Esophagus squamous epithelium (tissue), 5 donors: ENCODE measurements around the gene TIE1. TPM values are rescaled to one million over a fixed set of nuclear protein-coding genes. Genes with fewer than 3 reads are reported as not detected.
A peak's percentile ranks its signal among the peaks of the same experiment; 100 is the strongest.
"Not testable (repeated sequence)": the region's sequence is repeated elsewhere in the genome, so short reads cannot be mapped to it uniquely, and the experiment has no call there.

Experiments used
- DNase-seq: peaks from one replicate; lab custom pipeline; 2025; lab: John Stamatoyannopoulos, UW
- H3K27ac ChIP-seq, 4 donors: fragments of 200-600 bp; sonication (generic); one replicate each; pipeline ENCODE4 v1.5.1; 2016 to 2019; ENCODE audit warnings: mild to moderate bottlenecking in 1 of 4
- H3K27me3 ChIP-seq, 4 donors: fragments of 200-600 bp; sonication (generic); 1 replicate in 3 of 4; 2 replicates in 1 of 4; pipeline versions ENCODE4 v1.5.1 to v1.6.0; 2017 to 2021; ENCODE audit warnings: antibody characterized with exemption in 1 of 4
- H3K36me3 ChIP-seq, 3 donors: fragments of 200-600 bp; sonication (generic); one replicate each; pipeline ENCODE4 v1.5.1; 2016 to 2019
- H3K4me1 ChIP-seq, 3 donors: fragments of 200-600 bp; sonication (generic); one replicate each; pipeline ENCODE4 v1.5.1; 2017 to 2019
- H3K4me3 ChIP-seq, 4 donors: fragments of 200-600 bp; sonication (generic); 1 replicate in 3 of 4; 2 replicates in 1 of 4; pipeline ENCODE4 v1.5.1; 2016 to 2019; ENCODE audit warnings: mild to moderate bottlenecking in 2 of 4, moderate library complexity in 1 of 4
- H3K9me3 ChIP-seq, 3 donors: fragments of 200-600 bp; sonication (generic); one replicate each; pipeline ENCODE4 v1.5.1; 2016 to 2019
- CTCF ChIP-seq, 6 experiments: fragments of 450-650 bp in 4 of 6; fragments of 200-600 bp in 2 of 6; sonication (generic) in 2 of 6; IDR thresholded peaks; one replicate each; pipeline ENCODE4 v1.5.1; 2016 to 2019; ENCODE audit warnings: antibody characterized with exemption in 6 of 6, mild to moderate bottlenecking in 4 of 6, moderate library complexity in 4 of 6
- POLR2A ChIP-seq, 4 donors: fragments of 450-650 bp; IDR thresholded peaks; one replicate each; pipeline ENCODE4 v1.6.1; 2017; ENCODE audit warnings: antibody characterized with exemption in 4 of 4, mild to moderate bottlenecking in 4 of 4, moderate library complexity in 3 of 4
- WGBS, 2 donors: methylation state at CpG; one replicate each; pipeline ENCODE4 v1.1.5; 2018; 5-methylcytosine and 5-hydroxymethylcytosine counted together
- intact Hi-C: fragments of 100-400 bp; cut with DNase I; formaldehyde crosslinking; loops from one replicate; pipeline ENCODE4 v1.15.0; 2022
- total RNA-seq, 4 donors: library from RNA; depleted of rRNA; stranded (reverse); fragments of >200 nt; gene quantifications; one replicate each; pipeline ENCODE4 v1.1.0, GENCODE V29; 2016
- donor health status: DM: yes; HTN: yes; CAD: no.

Gene TIE1
- total RNA-seq, 4 donors from 2014 or later, result 3.1 to 16.6 (median 5.9) TPM

DNA sequence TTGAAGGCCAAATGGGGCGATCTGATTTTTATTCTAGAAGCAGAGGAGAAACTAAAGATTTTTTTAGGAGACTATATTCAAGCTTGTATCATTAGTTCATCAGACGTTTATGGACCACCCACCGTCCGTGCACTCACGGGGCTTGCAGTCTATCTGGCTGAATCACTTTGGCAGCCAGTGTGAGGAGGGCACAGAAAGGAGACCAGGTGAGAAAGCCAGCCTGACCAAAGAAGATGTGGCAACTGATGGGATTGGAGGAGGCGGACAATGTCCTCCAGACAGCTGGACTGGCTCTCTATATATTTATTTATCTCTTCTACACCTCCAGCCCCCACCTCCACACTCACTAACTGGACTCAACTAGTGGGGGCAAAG is 67.9 kb downstream of the TIE1 start:
- WGBS, 2 donors, result 13 to 14% methylated on average over 6 of the region's 6 CpGs
- DNase-seq, result no peak
- intact Hi-C loops, result no loop called here
- peaks cover 18 to 66% (median 36%) of the 10 kb centered on the region in 3 donors for H3K4me1 ChIP-seq
- peak overlapping the region; percentile 70 to 86 (median 85) for H3K4me3 ChIP-seq
- H3K27me3 ChIP-seq, result no peaks in the 10 kb centered on the region
- H3K36me3 ChIP-seq, result peaks cover 17 to 21% (median 18%) of the 10 kb centered on the region in 3 donors
- H3K27ac ChIP-seq, result peak overlapping the region; percentile 94 to 99 (median 97)
- no peaks in the 10 kb centered on the region for H3K9me3 ChIP-seq
- TF ChIP-seq POLR2A (IDR thresholded peaks at IDR 0.05) (no peak), CTCF (IDR thresholded peaks at IDR 0.05) (no peak)

DNA sequence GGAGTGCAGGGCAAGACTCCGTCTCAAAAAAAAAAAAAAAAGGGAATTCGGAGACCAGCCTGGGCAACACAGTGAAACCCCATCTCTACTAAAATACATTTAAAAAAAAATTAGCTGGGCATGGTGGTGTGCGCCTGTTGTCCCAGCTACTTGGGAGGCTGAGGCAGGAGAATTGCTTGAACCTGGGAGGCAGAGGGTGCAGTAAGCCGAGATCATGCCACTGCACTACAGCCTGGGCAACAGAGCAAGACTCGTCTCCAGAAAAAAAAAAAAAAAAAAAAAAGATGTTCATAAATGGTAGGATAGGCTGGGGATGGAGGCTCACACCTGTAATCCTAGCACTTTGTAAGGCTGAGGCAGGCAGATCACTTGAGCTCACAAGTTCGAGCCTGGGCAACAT is 69.0 kb downstream of the TIE1 start:
- intact Hi-C loops, H3K9me3 ChIP-seq, H3K36me3 ChIP-seq, H3K27me3 ChIP-seq, DNase-seq, H3K27ac ChIP-seq, H3K4me3 ChIP-seq: not testable (repeated sequence)
- WGBS, 2 donors, result 95% methylated on average over 6 of the region's 6 CpGs
- peaks cover 18 to 62% (median 40%) of the 10 kb centered on the region in 3 donors for H3K4me1 ChIP-seq

DNA sequence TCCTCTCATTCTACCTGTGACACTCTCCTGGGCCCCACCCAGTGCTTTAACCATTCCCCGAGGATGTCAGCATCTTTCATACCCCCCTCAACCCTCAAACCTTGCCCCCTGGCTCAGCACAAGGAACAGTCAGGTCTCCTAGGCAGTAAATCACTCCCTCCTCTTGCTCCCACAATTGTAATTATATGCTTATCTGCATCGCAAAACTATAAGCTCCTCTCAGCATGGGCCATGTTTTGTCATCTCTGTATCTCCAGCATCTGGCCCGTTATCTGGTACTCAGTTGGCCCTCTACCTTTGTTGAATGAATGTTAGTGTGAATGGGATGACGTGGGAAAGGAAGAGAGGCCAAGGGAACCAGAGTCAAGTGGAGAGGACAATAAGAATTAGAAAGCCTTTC is 69.8 kb downstream of the TIE1 start:
- peaks cover 0 to 2% (median 0%) of the 10 kb centered on the region in 3 donors for H3K36me3 ChIP-seq
- no peak overlapping the region for H3K27ac ChIP-seq
- no peaks in the 10 kb centered on the region for H3K27me3 ChIP-seq
- TF ChIP-seq CTCF (IDR thresholded peaks at IDR 0.05) (no peak), POLR2A (IDR thresholded peaks at IDR 0.05) (no peak)
- intact Hi-C loops, result no loop called here
- peaks cover 18 to 54% (median 33%) of the 10 kb centered on the region in 3 donors for H3K4me1 ChIP-seq
- H3K4me3 ChIP-seq, result no peak overlapping the region
- WGBS, 2 donors, result 83 to 87% methylated on average over 4 of the region's 4 CpGs
- H3K9me3 ChIP-seq, result no peaks in the 10 kb centered on the region
- DNase-seq, result no peak

DNA sequence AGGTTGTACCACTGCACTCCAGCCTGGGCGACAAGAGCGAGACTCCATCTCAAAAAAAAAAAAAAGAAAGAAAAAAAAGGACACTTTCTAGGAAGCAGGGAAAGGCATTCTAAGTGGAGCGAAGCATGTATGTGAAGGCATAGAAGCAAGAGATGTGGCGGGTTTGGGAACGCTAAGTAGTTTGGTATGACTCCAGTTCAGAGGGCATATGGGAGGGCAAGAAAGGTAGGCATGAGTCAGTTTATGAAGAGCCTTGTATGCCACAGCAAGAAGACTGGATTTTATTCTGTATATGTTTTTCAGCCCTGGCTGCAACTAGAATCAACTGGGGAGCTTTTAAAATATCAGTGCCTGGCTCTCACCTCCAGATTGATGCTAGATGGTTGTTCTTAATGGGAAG is 71.4 kb downstream of the TIE1 start:
- no peak for DNase-seq
- H3K27ac ChIP-seq, result peak overlapping the region; percentile 9 to 77 (median 59)
- no peaks in the 10 kb centered on the region for H3K36me3 ChIP-seq
- H3K4me1 ChIP-seq, result peaks cover 6 to 38% (median 20%) of the 10 kb centered on the region in 3 donors
- no peak for TF ChIP-seq CTCF (IDR thresholded peaks at IDR 0.05)
- TF ChIP-seq POLR2A (IDR thresholded peaks at IDR 0.05), result no peak
- no peaks in the 10 kb centered on the region for H3K9me3 ChIP-seq
- no peak overlapping the region for H3K4me3 ChIP-seq
- intact Hi-C loops, result no loop called here
- 87 to 96% methylated on average over 5 of the region's 5 CpGs for WGBS, 2 donors
- no peaks in the 10 kb centered on the region for H3K27me3 ChIP-seq

Other genes starting within 250 kb of the TIE1 start
- gene EBNA1BP2, start 128.7 kb upstream of the TIE1 start, total RNA-seq, result 10 to 100 TPM; 44.4 to 99.3 (median 60.7) TPM
- not detected for gene CFAP57, start 128.7 kb upstream of the TIE1 start, total RNA-seq
- gene TMEM125, start 31.0 kb upstream of the TIE1 start, total RNA-seq, result 10 to 100 TPM in 2 of 4 donors, 1 to 10 TPM in 2; 4.2 to 15.5 (median 10.2) TPM
- 10 to 100 TPM in 2 of 4 donors, 1 to 10 TPM in 2; 7.9 to 16.2 (median 11.4) TPM for gene C1orf210, start 15.4 kb upstream of the TIE1 start, total RNA-seq
- not detected for gene MPL, start 36.8 kb downstream of the TIE1 start, total RNA-seq
- gene CDC20, start 58.0 kb downstream of the TIE1 start, total RNA-seq, result 10 to 100 TPM; 16.5 to 96.0 (median 33.6) TPM
- gene ELOVL1, start 67.0 kb downstream of the TIE1 start, total RNA-seq, result 100 to 1,000 TPM in 3 of 4 donors, 10 to 100 TPM in 1; 99.8 to 187 (median 115) TPM
- gene MED8, start 88.8 kb downstream of the TIE1 start, total RNA-seq, result 10 to 100 TPM; 34.5 to 60.1 (median 38.6) TPM
- 10 to 100 TPM; 12.4 to 40.0 (median 27.7) TPM for gene SZT2, start 88.9 kb downstream of the TIE1 start, total RNA-seq
- 10 to 100 TPM in 3 of 4 donors, 1 to 10 TPM in 1; 7.0 to 30.9 (median 14.7) TPM for gene HYI, start 152.9 kb downstream of the TIE1 start, total RNA-seq
- 100 to 1,000 TPM; 104 to 243 (median 112) TPM for gene PTPRF, start 229.9 kb downstream of the TIE1 start, total RNA-seq